CD14-positive monocyte (primary cell): ENCODE measurements around the gene GRID1. TPM values are rescaled to one million over a fixed set of nuclear protein-coding genes. Genes with fewer than 3 reads are reported as not detected.

Experiments used
- DNase-seq, 3 donors: peaks; one replicate each; pipeline ENCODE4 v3.0.0-alpha.2; 2011 to 2022
- H2AFZ ChIP-seq: 2 replicates; pipeline ENCODE4 v1.6.0; 2012; ENCODE audit warnings: mild to moderate bottlenecking, low read depth, low read length, inconsistent platforms; ENCODE audit not compliant: insufficient read depth, poor library complexity, severe bottlenecking
- H3K27ac ChIP-seq, 2 donors: 1 replicate in 1 of 2; 2 replicates in 1 of 2; pipeline ENCODE4 v1.5.1; 2012 to 2013; ENCODE audit warnings: low read length in 2 of 2, control low read depth in 1 of 2, inconsistent platforms in 1 of 2, low read depth in 1 of 2, mild to moderate bottlenecking in 1 of 2
- H3K27me3 ChIP-seq, 2 donors: one replicate each; pipeline versions ENCODE4 v1.6.0 to v1.6.1; 2011 to 2013; ENCODE audit warnings: low read length in 2 of 2; ENCODE audit not compliant: control insufficient read depth in 2 of 2, insufficient read depth in 2 of 2
- H3K36me3 ChIP-seq, 2 donors: replicated peaks in 1 of 2; 1 replicate in 1 of 2; 2 replicates in 1 of 2; pipeline versions ENCODE4 v1.5.1 to v1.6.1; 2012 to 2013; ENCODE audit warnings: low read length in 2 of 2, control low read depth in 1 of 2, inconsistent platforms in 1 of 2, mild to moderate bottlenecking in 1 of 2; ENCODE audit not compliant: insufficient read depth in 2 of 2, control insufficient read depth in 1 of 2
- H3K4me1 ChIP-seq, 2 donors: 1 replicate in 1 of 2; 2 replicates in 1 of 2; pipeline versions ENCODE4 v1.5.1 to v1.6.1; 2012 to 2013; ENCODE audit warnings: low read length in 2 of 2, control low read depth in 1 of 2, inconsistent platforms in 1 of 2, mild to moderate bottlenecking in 1 of 2, moderate library complexity in 1 of 2; ENCODE audit not compliant: insufficient read depth in 2 of 2, control insufficient read depth in 1 of 2
- H3K4me2 ChIP-seq: replicated peaks from 2 replicates; pipeline ENCODE3; 2012; ENCODE audit warnings: low read length, moderate library complexity, mild to moderate bottlenecking; ENCODE audit not compliant: poor library complexity, severe bottlenecking; ENCODE audit errors: extremely low read depth
- H3K4me3 ChIP-seq, 3 experiments: fragments of 200-600 bp in 1 of 3; sonication (generic) in 1 of 3; replicated peaks in 1 of 3; 1 replicate in 2 of 3; 2 replicates in 1 of 3; pipeline ENCODE4 v1.5.1; 2011 to 2013; ENCODE audit warnings: low read length in 3 of 3, mild to moderate bottlenecking in 3 of 3, control low read depth in 2 of 3, low read depth in 2 of 3, inconsistent platforms in 1 of 3, moderate library complexity in 1 of 3
- H3K79me2 ChIP-seq: 2 replicates; pipeline ENCODE4 v1.6.0; 2012; ENCODE audit warnings: mild to moderate bottlenecking, control low read depth, inconsistent platforms, low read length, moderate library complexity; ENCODE audit not compliant: insufficient read depth
- H3K9ac ChIP-seq: 2 replicates; pipeline ENCODE4 v1.6.0; 2017; ENCODE audit warnings: low read length, mild to moderate bottlenecking; ENCODE audit not compliant: insufficient read depth, poor library complexity, severe bottlenecking
- H3K9me3 ChIP-seq, 2 donors: replicated peaks in 1 of 2; 1 replicate in 1 of 2; 2 replicates in 1 of 2; pipeline versions ENCODE4 v1.5.1 to v1.6.1; 2012 to 2013; ENCODE audit warnings: low read length in 2 of 2, control low read depth in 1 of 2; ENCODE audit not compliant: control insufficient read depth in 1 of 2, insufficient read depth in 1 of 2
- H4K20me1 ChIP-seq: 2 replicates; pipeline ENCODE4 v1.6.0; 2012; ENCODE audit warnings: mild to moderate bottlenecking, low read length, control low read depth, moderate library complexity; ENCODE audit not compliant: insufficient read depth
- H3K27ac Mint-ChIP-seq, 7 donors: one replicate each; pipeline ENCODE4 v1.8.0; 2020; ENCODE audit warnings: mild to moderate bottlenecking in 7 of 7, mixed read lengths in 7 of 7, moderate library complexity in 6 of 7, inconsistent platforms in 2 of 7
- H3K27me3 Mint-ChIP-seq, 3 donors: one replicate each; pipeline ENCODE4 v1.8.0; 2021 to 2022; ENCODE audit warnings: low read depth in 3 of 3, mild to moderate bottlenecking in 3 of 3, mixed read lengths in 3 of 3, moderate library complexity in 3 of 3, inconsistent platforms in 1 of 3
- H3K36me3 Mint-ChIP-seq, 2 donors: one replicate each; pipeline ENCODE4 v1.8.0; 2020; ENCODE audit warnings: mixed read lengths in 2 of 2, inconsistent platforms in 1 of 2, mild to moderate bottlenecking in 1 of 2
- H3K4me1 Mint-ChIP-seq: one replicate; pipeline ENCODE4 v1.8.0; 2020; ENCODE audit warnings: mild to moderate bottlenecking, mixed read lengths
- H3K4me3 Mint-ChIP-seq, 2 donors: one replicate each; pipeline ENCODE4 v1.8.0; 2020; ENCODE audit warnings: mild to moderate bottlenecking in 2 of 2, mixed read lengths in 2 of 2, moderate library complexity in 1 of 2
- H3K9me3 Mint-ChIP-seq, 7 donors: one replicate each; pipeline ENCODE4 v1.8.0; 2020 to 2022; ENCODE audit warnings: mixed read lengths in 7 of 7, mild to moderate bottlenecking in 6 of 7, moderate library complexity in 6 of 7, inconsistent platforms in 2 of 7
- CTCF ChIP-seq: fragments of 200-600 bp; IDR thresholded peaks from one replicate; pipeline ENCODE4 v1.8.0; 2022; ENCODE audit warnings: antibody characterized with exemption, mild to moderate bottlenecking
- WGBS: methylation state at CpG from one replicate; pipeline ENCODE4 v1.1.5; 2013; ENCODE audit warnings: missing lambda C conversion rate; ENCODE audit not compliant: insufficient coverage; 5-methylcytosine and 5-hydroxymethylcytosine counted together
- intact Hi-C, 2 donors: fragments of 100-400 bp; cut with micrococcal nuclease; formaldehyde crosslinking; loops; one replicate each; pipeline versions ENCODE4 v1.15.0 to v1.15.1; 2023
- polyA plus RNA-seq, 3 donors: library from polyadenylated mRNA; depleted of rRNA in 1 of 3; unstranded in 2 of 3; stranded (reverse) in 1 of 3; fragments of 300-500 nt in 2 of 3; fragments of >200 nt in 1 of 3; fragmentation: Illumina TruSeq in 2 of 3; gene quantifications; 1 replicate in 2 of 3; 2 replicates in 1 of 3; pipeline ENCODE4 v1.2.3, GENCODE V29; 2012 to 2021

Gene GRID1
- polyA plus RNA-seq, 3 donors, result not detected

DNA sequence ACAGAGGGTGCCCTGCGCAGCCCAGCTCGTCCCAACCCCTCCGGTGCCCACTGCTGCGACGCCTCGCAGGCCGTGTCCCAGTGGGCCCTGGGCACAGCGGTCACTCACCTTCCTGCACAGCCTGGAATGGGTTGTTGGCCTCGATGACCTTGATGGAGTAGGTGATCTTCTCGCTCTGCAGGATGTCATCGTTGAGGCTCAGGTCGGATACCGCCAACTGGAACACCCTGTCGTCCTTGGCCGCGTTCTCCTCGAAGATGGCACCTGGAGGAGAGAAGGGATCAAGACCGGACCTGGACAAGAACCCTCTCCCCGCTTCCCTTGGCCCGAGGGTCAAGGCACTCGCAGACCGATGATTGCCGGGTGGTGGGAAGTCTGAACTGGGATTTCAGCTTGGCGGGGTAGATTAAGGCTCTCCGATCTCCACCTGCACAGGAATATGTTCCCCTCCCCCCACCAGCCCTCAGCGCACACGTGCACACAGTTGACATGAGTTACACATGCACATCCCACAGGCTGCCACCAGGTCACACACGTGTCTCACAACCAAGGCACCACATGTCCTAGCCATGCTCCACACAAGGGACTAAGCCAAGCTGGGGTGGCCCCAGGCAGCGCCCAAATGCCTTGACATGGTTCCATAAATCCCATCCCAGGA lies 2.6 kb downstream of the GRID1 start:
- no peaks in the 10 kb centered on the region for H4K20me1 ChIP-seq
- H3K36me3 Mint-ChIP-seq, result peaks cover 6 to 13% of the 10 kb centered on the region in 2 donors
- H3K4me1 Mint-ChIP-seq, result peaks cover 31% of the 10 kb centered on the region
- H3K9ac ChIP-seq, result no peak overlapping the region
- no peak for TF ChIP-seq CTCF
- H3K36me3 ChIP-seq, result no peaks in the 10 kb centered on the region
- H3K4me1 ChIP-seq, result peaks cover 32 to 38% of the 10 kb centered on the region in 2 donors
- intact Hi-C loops, result no loop called here
- peaks cover 9 to 36% of the 10 kb centered on the region in 2 donors for H3K9me3 ChIP-seq
- WGBS, result 11% methylated on average over 20 of the region's 29 CpGs
- no peak for DNase-seq
- H3K27ac Mint-ChIP-seq, result no peak overlapping the region
- no peak overlapping the region for H2AFZ ChIP-seq
- no peak overlapping the region for H3K27ac ChIP-seq
- peaks cover 54 to 64% of the 10 kb centered on the region in 2 donors for H3K27me3 ChIP-seq
- no peaks in the 10 kb centered on the region for H3K79me2 ChIP-seq
- peaks cover 61 to 75% (median 66%) of the 10 kb centered on the region in 3 donors for H3K27me3 Mint-ChIP-seq
- H3K9me3 Mint-ChIP-seq, result peaks cover 0 to 24% (median 9%) of the 10 kb centered on the region in 7 donors
- H3K4me3 ChIP-seq, result no peak overlapping the region
- H3K4me3 Mint-ChIP-seq, result peak overlapping the region in 1 of 2 donors; percentile 87
- peak overlapping the region; percentile 26 for H3K4me2 ChIP-seq

GRCh38 chr10:86363184-86363832 lies 3.3 kb downstream of the GRID1 start:
- peak overlapping the region; percentile 56 to 83 for H3K4me3 Mint-ChIP-seq
- Histone ChIP-seq H3K4me1 (peaks cover 32 to 38% of the 10 kb centered on the region in 2 donors), H3K36me3 (no peaks in the 10 kb centered on the region), H3K79me2 (no peaks in the 10 kb centered on the region), H3K27ac (no peak overlapping the region), H3K27me3 (peaks cover 49 to 57% of the 10 kb centered on the region in 2 donors), H4K20me1 (no peaks in the 10 kb centered on the region), H3K4me3 (no peak overlapping the region), H3K4me2 (peak overlapping the region; percentile 26), H3K9ac (no peak overlapping the region), H3K9me3 (peaks cover 9 to 36% of the 10 kb centered on the region in 2 donors), H2AFZ (no peak overlapping the region)
- intact Hi-C loops, result no loop called here
- peak in 2 of 3 donors; percentile 13 to 40 for DNase-seq
- WGBS, result 2% methylated on average over 80 of the region's 80 CpGs
- H3K4me1 Mint-ChIP-seq, result peaks cover 31% of the 10 kb centered on the region
- H3K9me3 Mint-ChIP-seq, result peaks cover 0 to 24% (median 9%) of the 10 kb centered on the region in 7 donors
- H3K36me3 Mint-ChIP-seq, result peaks cover 6 to 13% of the 10 kb centered on the region in 2 donors
- peak; percentile 49 for TF ChIP-seq CTCF
- H3K27me3 Mint-ChIP-seq, result peaks cover 55 to 69% (median 59%) of the 10 kb centered on the region in 3 donors
- H3K27ac Mint-ChIP-seq, result no peak overlapping the region
